ENCODE results near the gene NAGLU. TPM values are rescaled to one million over a fixed set of nuclear protein-coding genes. Genes with fewer than 3 reads are reported as not detected.

Gene NAGLU
- total and polyA plus RNA-seq, 10 of the 15 experiments (the other 5 are each of a cell fraction or from before 2014, with no cell fraction given): 0.23 to 27.5 (median 8.9) TPM

DNA sequence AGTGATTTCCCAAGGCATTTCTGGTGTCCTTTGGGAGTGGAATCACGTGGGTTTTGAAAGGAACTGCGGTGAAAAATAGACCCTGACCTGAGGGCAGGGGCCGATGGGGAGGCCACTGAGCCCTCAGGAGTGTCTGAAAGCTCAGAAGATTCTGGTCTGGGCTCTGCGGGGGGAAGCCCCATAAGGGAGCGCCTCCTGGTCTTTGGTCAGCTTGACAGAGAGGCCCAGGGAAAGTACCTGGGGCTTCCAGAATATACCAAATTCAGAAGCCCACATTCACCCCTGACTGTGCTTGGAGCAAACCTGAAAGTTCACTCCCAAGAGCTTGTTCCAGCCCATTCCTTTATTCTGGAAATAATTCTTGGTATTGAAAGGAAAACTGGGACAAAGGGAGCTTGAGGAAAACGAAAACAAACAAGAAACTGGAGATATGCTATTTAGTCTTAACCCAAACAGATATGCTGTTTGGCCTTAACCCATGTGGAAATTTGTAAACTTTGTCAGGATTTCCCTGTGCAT lies 23.2 kb upstream of the NAGLU start (continued):
- TF ChIP-seq, protein P1, sequence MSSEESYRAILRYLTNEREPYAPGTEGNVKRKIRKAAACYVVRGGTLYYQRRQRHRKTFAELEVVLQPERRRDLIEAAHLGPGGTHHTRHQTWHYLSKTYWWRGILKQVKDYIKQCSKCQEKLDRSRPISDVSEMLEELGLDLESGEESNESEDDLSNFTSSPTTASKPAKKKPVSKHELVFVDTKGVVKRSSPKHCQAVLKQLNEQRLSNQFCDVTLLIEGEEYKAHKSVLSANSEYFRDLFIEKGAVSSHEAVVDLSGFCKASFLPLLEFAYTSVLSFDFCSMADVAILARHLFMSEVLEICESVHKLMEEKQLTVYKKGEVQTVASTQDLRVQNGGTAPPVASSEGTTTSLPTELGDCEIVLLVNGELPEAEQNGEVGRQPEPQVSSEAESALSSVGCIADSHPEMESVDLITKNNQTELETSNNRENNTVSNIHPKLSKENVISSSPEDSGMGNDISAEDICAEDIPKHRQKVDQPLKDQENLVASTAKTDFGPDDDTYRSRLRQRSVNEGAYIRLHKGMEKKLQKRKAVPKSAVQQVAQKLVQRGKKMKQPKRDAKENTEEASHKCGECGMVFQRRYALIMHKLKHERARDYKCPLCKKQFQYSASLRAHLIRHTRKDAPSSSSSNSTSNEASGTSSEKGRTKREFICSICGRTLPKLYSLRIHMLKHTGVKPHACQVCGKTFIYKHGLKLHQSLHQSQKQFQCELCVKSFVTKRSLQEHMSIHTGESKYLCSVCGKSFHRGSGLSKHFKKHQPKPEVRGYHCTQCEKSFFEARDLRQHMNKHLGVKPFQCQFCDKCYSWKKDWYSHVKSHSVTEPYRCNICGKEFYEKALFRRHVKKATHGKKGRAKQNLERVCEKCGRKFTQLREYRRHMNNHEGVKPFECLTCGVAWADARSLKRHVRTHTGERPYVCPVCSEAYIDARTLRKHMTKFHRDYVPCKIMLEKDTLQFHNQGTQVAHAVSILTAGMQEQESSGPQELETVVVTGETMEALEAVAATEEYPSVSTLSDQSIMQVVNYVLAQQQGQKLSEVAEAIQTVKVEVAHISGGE (CRISPR knock-in tag; IDR thresholded peaks at IDR 0.05): no peak
- 0 out of 2 replicates have a peak, but pooled peaks have one; percentile 15 for TF ChIP-seq ATF7 (IDR thresholded peaks at IDR 0.05; ENCODE audit: low read depth)
- 0 out of 2 replicates have a peak, but pooled peaks have one; percentile 61 for TF ChIP-seq NFIC (IDR thresholded peaks at IDR 0.05; ENCODE audit: low read depth, low read length)
- TF ChIP-seq, protein P2, sequence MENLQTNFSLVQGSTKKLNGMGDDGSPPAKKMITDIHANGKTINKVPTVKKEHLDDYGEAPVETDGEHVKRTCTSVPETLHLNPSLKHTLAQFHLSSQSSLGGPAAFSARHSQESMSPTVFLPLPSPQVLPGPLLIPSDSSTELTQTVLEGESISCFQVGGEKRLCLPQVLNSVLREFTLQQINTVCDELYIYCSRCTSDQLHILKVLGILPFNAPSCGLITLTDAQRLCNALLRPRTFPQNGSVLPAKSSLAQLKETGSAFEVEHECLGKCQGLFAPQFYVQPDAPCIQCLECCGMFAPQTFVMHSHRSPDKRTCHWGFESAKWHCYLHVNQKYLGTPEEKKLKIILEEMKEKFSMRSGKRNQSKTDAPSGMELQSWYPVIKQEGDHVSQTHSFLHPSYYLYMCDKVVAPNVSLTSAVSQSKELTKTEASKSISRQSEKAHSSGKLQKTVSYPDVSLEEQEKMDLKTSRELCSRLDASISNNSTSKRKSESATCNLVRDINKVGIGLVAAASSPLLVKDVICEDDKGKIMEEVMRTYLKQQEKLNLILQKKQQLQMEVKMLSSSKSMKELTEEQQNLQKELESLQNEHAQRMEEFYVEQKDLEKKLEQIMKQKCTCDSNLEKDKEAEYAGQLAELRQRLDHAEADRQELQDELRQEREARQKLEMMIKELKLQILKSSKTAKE (IDR thresholded peaks at IDR 0.05; ENCODE audit: low read depth, poor library complexity, severe bottlenecking): no peak
- TF ChIP-seq MEF2B (IDR thresholded peaks at IDR 0.05; ENCODE audit: partially characterized antibody, poor library complexity, severe bottlenecking): peak; percentile 73
- no peak for TF ChIP-seq ZNF274 (IDR thresholded peaks at IDR 0.05; ENCODE audit: insufficient read depth, insufficient read length)
- 0 out of 2 replicates have a peak, but pooled peaks have one; percentile 23 for TF ChIP-seq CBFB (IDR thresholded peaks at IDR 0.05; ENCODE audit: low read depth)

Data from GM12878 (cell line).